HepG2 (cell line): ENCODE measurements around the gene REEP3. TPM values are rescaled to one million over a fixed set of nuclear protein-coding genes. Genes with fewer than 3 reads are reported as not detected.

Source experiments
- ATAC-seq: fragments of 200-7000 bp; cut with Tn5 transposase; 3 replicates; pipeline ENCODE4 v1.9.1; 2020; ENCODE audit warnings: mild to moderate bottlenecking, moderate library complexity
- BruUV-seq: library from RNA; stranded (reverse); fragments of 400-500 nt; replicated peaks from 2 replicates; lab custom pipeline; 2021; lab: Mats Ljungman, UMichigan
- CTCF ChIA-PET: fragments of 300-600 bp; formaldehyde crosslinking; extraction: SDS; loops from one replicate; lab custom pipeline; 2021; ENCODE audit warnings: low total read pairs, inconsistent platforms, low intra/inter-chr PET ratio; lab: Yijun Ruan, JAX
- POLR2A ChIA-PET: fragments of 350-600 bp; sonication (Branson Sonifier 250); formaldehyde crosslinking; loops from one replicate; lab custom pipeline; 2020; ENCODE audit warnings: antibody characterized with exemption, inconsistent platforms; lab: Yijun Ruan, JAX
- DNase-seq: peaks from one replicate; pipeline ENCODE4 v3.0.0-alpha.2; 2015; ENCODE audit warnings: low spot score
- FAIRE-seq: peaks from 3 replicates; lab custom pipeline; 2011; peaks lifted over from hg19 to GRCh38; lab: Jason Lieb, UNC
- H2AFZ ChIP-seq: one replicate; pipeline ENCODE4 v1.6.1; 2011; ENCODE audit warnings: low read length, inconsistent platforms
- H3K27ac ChIP-seq: fragments of 300-600 bp; 3 replicates; pipeline ENCODE4 v1.8.0; 2011; ENCODE audit warnings: mixed run types, mild to moderate bottlenecking, mixed read lengths, low read length, inconsistent platforms; ENCODE audit not compliant: insufficient read depth; ENCODE audit errors: extremely low read length
- H3K27me3 ChIP-seq, 2 experiments: fragments of 200-600 bp in 1 of 2; 2 replicates in 1 of 2; 3 replicates in 1 of 2; pipeline versions ENCODE4 v1.6.0 to v1.8.0; 2011; ENCODE audit warnings: low read length in 2 of 2, mild to moderate bottlenecking in 2 of 2, moderate library complexity in 2 of 2, inconsistent platforms in 1 of 2; ENCODE audit not compliant: insufficient read depth in 2 of 2, control insufficient read depth in 1 of 2
- H3K36me3 ChIP-seq, 2 experiments: fragments of 200-600 bp in 1 of 2; replicated peaks in 1 of 2; 2 replicates in 1 of 2; 3 replicates in 1 of 2; pipeline versions ENCODE4 v1.5.1 to v1.8.0; 2011; ENCODE audit warnings: low read length in 2 of 2, inconsistent platforms in 1 of 2; ENCODE audit not compliant: insufficient read depth in 2 of 2, control insufficient read depth in 1 of 2
- H3K4me1 ChIP-seq: 2 replicates; pipeline ENCODE4 v1.5.1; 2012; ENCODE audit warnings: low read length, inconsistent platforms; ENCODE audit not compliant: insufficient read depth
- H3K4me2 ChIP-seq: 2 replicates; pipeline ENCODE4 v1.6.0; 2011; ENCODE audit warnings: low read depth, low read length, inconsistent platforms
- H3K4me3 ChIP-seq, 3 experiments: fragments of 200-600 bp in 1 of 3; sonication (generic), shearing (Covaris generic) in 1 of 3; replicated peaks in 1 of 3; 2 replicates each; pipeline ENCODE4 v1.5.1; 2011 to 2016; ENCODE audit warnings: low read length in 3 of 3, inconsistent platforms in 2 of 3, low read depth in 2 of 3, mild to moderate bottlenecking in 2 of 3, control low read depth in 1 of 3, mixed read lengths in 1 of 3; ENCODE audit not compliant: insufficient read depth in 1 of 3
- H3K79me2 ChIP-seq: one replicate; pipeline ENCODE4 v1.6.1; 2011; ENCODE audit warnings: low read length, inconsistent platforms; ENCODE audit not compliant: insufficient read depth
- H3K9ac ChIP-seq: 2 replicates; pipeline ENCODE4 v1.6.0; 2011; ENCODE audit warnings: mild to moderate bottlenecking, low read depth, low read length, inconsistent platforms; ENCODE audit not compliant: insufficient read depth
- H3K9me3 ChIP-seq: 2 replicates; pipeline ENCODE4 v1.5.1; 2012; ENCODE audit warnings: mild to moderate bottlenecking, low read length
- H4K20me1 ChIP-seq: 2 replicates; pipeline ENCODE4 v1.6.0; 2011; ENCODE audit warnings: inconsistent platforms, mild to moderate bottlenecking, low read length, moderate library complexity; ENCODE audit not compliant: insufficient read depth
- ARID3A ChIP-seq: IDR thresholded peaks from 2 replicates; pipeline ENCODE4 v1.6.1; 2012; ENCODE audit warnings: low read depth, low read length, improper control_type of control experiment
- GABPB1 ChIP-seq: IDR thresholded peaks from 2 replicates; pipeline ENCODE4 v1.6.1; 2016; ENCODE audit warnings: mild to moderate bottlenecking, missing genetic modification reagents, moderate library complexity, missing compliant biosample characterization
- SMYD3 ChIP-seq: sonication (generic); formaldehyde crosslinking; IDR thresholded peaks from 2 replicates; pipeline ENCODE4 v1.8.1; 2023; ENCODE audit warnings: mild to moderate bottlenecking, missing genetic modification reagents
- ZBTB2 ChIP-seq: sonication (generic); formaldehyde crosslinking; IDR thresholded peaks from 2 replicates; pipeline ENCODE4 v1.8.0; 2022; ENCODE audit warnings: low read depth, missing genetic modification reagents
- ZNF20 ChIP-seq: sonication (generic); formaldehyde crosslinking; IDR thresholded peaks from 2 replicates; pipeline ENCODE4 v1.4.0; 2020; ENCODE audit warnings: mild to moderate bottlenecking, moderate library complexity, missing genetic modification reagents
- ZNF460 ChIP-seq: sonication (generic); formaldehyde crosslinking; IDR thresholded peaks from 2 replicates; pipeline ENCODE4 v1.5.1; 2020; ENCODE audit warnings: missing genetic modification reagents, mild to moderate bottlenecking, borderline replicate concordance
- ZNF576 ChIP-seq: sonication (generic); formaldehyde crosslinking; IDR thresholded peaks from 2 replicates; pipeline ENCODE4 v1.4.0; 2020; ENCODE audit warnings: mild to moderate bottlenecking, missing genetic modification reagents
- ZNF781 ChIP-seq: sonication (generic); formaldehyde crosslinking; IDR thresholded peaks from 2 replicates; pipeline ENCODE4 v1.5.1; 2020; ENCODE audit warnings: borderline replicate concordance, mild to moderate bottlenecking, missing genetic modification reagents; ENCODE audit errors: not compliant biosample characterization
- ZSCAN5A ChIP-seq: sonication (generic); formaldehyde crosslinking; IDR thresholded peaks from 2 replicates; pipeline ENCODE4 v1.8.0; 2022; ENCODE audit warnings: mild to moderate bottlenecking, missing genetic modification reagents, borderline replicate concordance
- WGBS: methylation state at CpG from one replicate; pipeline ENCODE4 v1.1.6; 2017; ENCODE audit warnings: low lambda C conversion rate; 5-methylcytosine and 5-hydroxymethylcytosine counted together
- in situ Hi-C: cut with HindIII; loops from 2 replicates; pipeline ENCODE4 v1.10.0; 2017; ENCODE audit warnings: low pct_unique_long_range_greater_than_20kb; ENCODE audit not compliant: extremely low pct_ligation_motif_present
- intact Hi-C: fragments of 100-400 bp; cut with micrococcal nuclease; formaldehyde crosslinking; loops from one replicate; pipeline ENCODE4 v1.10.0; 2022; ENCODE audit not compliant: unreplicated experiment
- polyA plus RNA-seq, 8 experiments: library from polyadenylated mRNA; depleted of rRNA in 3 of 8; stranded (reverse) in 7 of 8; unstranded in 1 of 8; fragments of >200 nt; fragmentation: Illumina TruSeq in 4 of 8; extraction: Trizol in 4 of 8; gene quantifications; 2 replicates each; pipeline versions ENCODE4 v1.2.1 to v1.2.3, GENCODE V29; 2011 to 2016; ENCODE audit warnings: low read depth in 4 of 8, missing spikeins in 1 of 8, mixed read lengths in 1 of 8; ENCODE audit not compliant: insufficient read depth in 1 of 8
- total RNA-seq, 5 experiments: library from RNA; depleted of rRNA; stranded (reverse); fragments of >200 nt; fragmentation: Illumina TruSeq; extraction: Trizol; gene quantifications; 2 replicates each; pipeline ENCODE4 v1.2.3, GENCODE V29; 2016; ENCODE audit warnings: low read depth in 1 of 5

REEP3 gene
- total and polyA plus RNA-seq, 2 of the 13 experiments (the other 11 are each of a cell fraction or from before 2014, with no cell fraction given) = 7.1 to 31.4 TPM

GRCh38 chr10:63665670-63666134 lies 144.5 kb downstream of the REEP3 start:
- intact Hi-C loops = no loop called here
- FAIRE-seq = no peak
- no peaks in the 10 kb centered on the region for H3K36me3 ChIP-seq
- CTCF ChIA-PET = no interaction called here
- H3K27me3 ChIP-seq = no peaks in the 10 kb centered on the region
- H4K20me1 ChIP-seq = no peaks in the 10 kb centered on the region
- POLR2A ChIA-PET = no interaction called here
- H3K9me3 ChIP-seq = no peaks in the 10 kb centered on the region
- in situ Hi-C loops = no loop called here
- no peak for ATAC-seq
- no TSS peak for BruUV-seq
- H3K9ac ChIP-seq = no peak overlapping the region
- H3K4me3 ChIP-seq = no peak overlapping the region
- DNase-seq = no peak
- 48% methylated on average over 4 of the region's 4 CpGs for WGBS
- no peak overlapping the region for H2AFZ ChIP-seq
- H3K4me1 ChIP-seq = no peaks in the 10 kb centered on the region
- no peak overlapping the region for H3K4me2 ChIP-seq
- no peak overlapping the region for H3K27ac ChIP-seq
- no peaks in the 10 kb centered on the region for H3K79me2 ChIP-seq
- TF ChIP-seq ZBTB2 = no peak
- no peak for TF ChIP-seq ZNF20
- TF ChIP-seq ARID3A = no peak
- TF ChIP-seq ZNF460 (CRISPR knock-in tag) = no peak

GRCh38 chr10:63666836-63667383 lies 145.7 kb downstream of the REEP3 start:
- no peak for ATAC-seq
- no peak for FAIRE-seq
- Histone ChIP-seq H3K4me3 (no peak overlapping the region), H3K9me3 (no peaks in the 10 kb centered on the region), H3K9ac (no peak overlapping the region), H2AFZ (no peak overlapping the region), H3K27ac (no peak overlapping the region), H3K4me2 (no peak overlapping the region), H3K79me2 (no peaks in the 10 kb centered on the region), H3K4me1 (no peaks in the 10 kb centered on the region), H4K20me1 (no peaks in the 10 kb centered on the region), H3K36me3 (no peaks in the 10 kb centered on the region), H3K27me3 (no peaks in the 10 kb centered on the region)
- no TSS peak for BruUV-seq
- intact Hi-C loops = no loop called here
- TF ChIP-seq ZNF781 (CRISPR knock-in tag) (no peak), ZSCAN5A (CRISPR knock-in tag) (no peak), GABPB1 (no peak), SMYD3 (CRISPR knock-in tag) (no peak), ZNF576 (CRISPR knock-in tag) (no peak)
- ChIA-PET CTCF (no interaction called here), POLR2A (no interaction called here)
- in situ Hi-C loops = no loop called here
- 38% methylated on average over 4 of the region's 4 CpGs for WGBS
- DNase-seq = no peak
